ENCODE measurements around the gene CRYZ.

The CRYZ gene

DNA sequence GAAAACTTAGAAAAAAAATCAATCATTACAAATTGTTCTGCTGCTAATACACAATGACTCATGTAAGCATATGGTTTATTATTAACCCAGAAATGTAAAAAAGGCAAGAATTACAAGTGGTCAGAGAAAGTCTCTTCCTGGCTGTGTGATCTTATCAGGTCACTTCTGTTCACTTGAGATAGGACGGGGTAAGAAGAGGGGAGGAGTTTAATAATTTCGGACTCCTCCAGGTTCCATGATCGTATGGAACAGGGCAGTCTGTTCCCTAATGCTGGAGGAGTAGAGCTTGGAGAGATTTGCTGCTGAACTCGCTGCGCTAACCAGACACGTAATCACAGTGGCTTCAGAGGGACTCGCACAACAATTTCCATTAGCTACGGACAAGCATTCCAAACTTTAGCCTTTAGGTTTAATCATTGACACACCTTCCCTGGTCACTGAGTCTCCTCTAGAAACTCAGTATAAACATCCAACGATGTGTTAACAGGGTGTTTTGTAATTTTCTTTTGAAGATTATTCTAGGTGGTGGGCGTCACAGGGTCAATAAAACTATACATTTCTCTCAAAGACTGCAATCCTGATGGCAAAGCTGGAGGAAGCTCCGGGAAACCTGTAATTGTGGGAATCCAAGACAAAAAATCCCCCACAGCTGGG lies 1.3 kb downstream of the CRYZ start:
- no peak for DNase-seq (ENCODE audit: low read depth in 2 of 2)

DNA sequence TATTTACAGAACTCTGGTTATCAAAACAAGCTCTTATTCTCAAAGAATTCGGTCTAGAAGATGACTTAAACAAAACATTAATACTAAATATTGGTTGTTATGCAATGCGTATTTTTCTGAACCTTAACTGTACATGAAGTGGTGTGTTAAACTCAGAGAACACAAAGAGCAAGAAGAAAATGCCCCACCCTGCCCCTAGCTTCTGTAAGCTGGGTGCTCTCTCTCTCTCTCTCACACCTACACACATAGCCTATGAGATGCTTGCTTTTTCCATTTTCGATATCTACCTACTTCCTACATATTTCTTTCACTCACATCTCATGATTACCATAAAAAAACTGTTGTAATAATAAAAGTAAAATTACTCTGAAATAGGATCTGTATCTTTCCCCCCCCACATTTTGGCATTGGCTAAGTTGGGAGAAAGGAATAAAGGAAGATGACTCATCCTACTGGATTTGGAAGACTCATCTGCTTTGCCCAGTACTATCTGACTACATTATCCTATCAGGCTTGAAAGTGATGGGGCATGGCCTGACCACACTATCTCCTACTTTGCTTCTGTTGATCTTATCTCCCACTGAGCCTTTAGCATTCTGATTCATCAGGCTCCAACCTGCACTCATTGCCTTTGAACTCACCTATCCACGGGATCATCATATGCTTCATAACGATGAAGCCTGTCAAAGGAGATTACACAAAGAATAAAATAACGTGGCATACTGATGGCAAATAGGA lies 2.9 kb downstream of the CRYZ start:
- no peak for DNase-seq (ENCODE audit: low read depth in 2 of 2)

- no peak for DNase-seq (ENCODE audit: low read depth in 2 of 2)
Measured at GRCh38 chr1:74728736-74729135, 4.1 kb downstream of the CRYZ start.

- no peak for DNase-seq (ENCODE audit: low read depth in 2 of 2)
Measured at GRCh38 chr1:74726063-74726462, 6.8 kb downstream of the CRYZ start.

DNA sequence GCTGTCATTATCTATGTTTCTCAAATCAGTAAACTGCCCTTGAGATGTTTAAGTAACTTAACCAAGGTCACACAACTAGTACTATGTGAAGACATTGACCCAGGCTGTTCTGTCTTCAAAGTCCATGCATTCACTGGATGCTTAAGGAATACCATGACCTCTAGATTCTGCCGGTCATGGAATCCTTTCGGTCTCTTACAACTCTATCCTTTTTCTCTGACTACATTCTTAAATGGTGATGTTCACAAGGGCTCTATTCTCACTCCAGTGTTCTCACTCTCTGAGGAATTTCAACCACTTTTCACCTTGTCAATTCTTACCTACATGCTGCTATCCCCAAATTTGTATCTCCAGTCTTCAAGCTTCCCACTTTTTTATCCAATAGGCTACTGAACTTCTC lies 15.2 kb downstream of the CRYZ start:
- no peak for DNase-seq (ENCODE audit: low read depth in 2 of 2)

- no peak for DNase-seq (ENCODE audit: low read depth in 2 of 2)
Measured at GRCh38 chr1:74716822-74717221, 16.0 kb downstream of the CRYZ start.

DNA sequence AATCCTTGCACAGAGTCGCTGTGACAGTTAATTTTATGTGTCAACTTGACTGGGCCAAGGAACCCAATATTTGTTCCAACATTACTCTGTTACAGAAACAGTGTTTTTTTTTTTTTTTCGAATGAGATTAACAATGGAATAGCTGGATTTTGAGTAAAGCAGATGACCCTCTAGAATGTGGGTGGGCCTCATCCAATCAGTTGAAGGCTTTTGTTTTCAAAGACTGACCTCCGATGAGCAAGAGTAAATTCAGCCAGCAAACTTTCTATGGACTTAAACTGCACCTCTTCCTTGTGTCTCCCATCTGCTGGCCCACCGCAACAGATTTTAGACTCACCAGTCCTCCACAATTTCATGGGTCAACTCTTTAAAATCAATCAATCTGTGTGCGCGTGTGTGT lies 17.0 kb downstream of the CRYZ start:
- DNase-seq (ENCODE audit: low read depth in 2 of 2), result no peak

DNA sequence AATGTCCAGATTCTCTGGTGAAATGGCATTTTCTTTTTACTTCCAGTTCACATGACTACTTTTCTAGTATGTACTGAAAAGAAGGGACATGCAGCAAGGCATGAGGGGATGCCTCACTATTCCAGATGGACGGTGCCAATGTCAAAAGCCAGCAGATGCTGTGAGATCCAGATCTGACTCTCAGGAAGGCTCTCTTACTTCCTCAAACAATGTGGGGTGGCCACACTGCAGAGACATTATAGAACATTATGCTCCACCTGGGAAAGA lies 17.7 kb downstream of the CRYZ start:
- no peak for DNase-seq (ENCODE audit: low read depth in 2 of 2)

DNA sequence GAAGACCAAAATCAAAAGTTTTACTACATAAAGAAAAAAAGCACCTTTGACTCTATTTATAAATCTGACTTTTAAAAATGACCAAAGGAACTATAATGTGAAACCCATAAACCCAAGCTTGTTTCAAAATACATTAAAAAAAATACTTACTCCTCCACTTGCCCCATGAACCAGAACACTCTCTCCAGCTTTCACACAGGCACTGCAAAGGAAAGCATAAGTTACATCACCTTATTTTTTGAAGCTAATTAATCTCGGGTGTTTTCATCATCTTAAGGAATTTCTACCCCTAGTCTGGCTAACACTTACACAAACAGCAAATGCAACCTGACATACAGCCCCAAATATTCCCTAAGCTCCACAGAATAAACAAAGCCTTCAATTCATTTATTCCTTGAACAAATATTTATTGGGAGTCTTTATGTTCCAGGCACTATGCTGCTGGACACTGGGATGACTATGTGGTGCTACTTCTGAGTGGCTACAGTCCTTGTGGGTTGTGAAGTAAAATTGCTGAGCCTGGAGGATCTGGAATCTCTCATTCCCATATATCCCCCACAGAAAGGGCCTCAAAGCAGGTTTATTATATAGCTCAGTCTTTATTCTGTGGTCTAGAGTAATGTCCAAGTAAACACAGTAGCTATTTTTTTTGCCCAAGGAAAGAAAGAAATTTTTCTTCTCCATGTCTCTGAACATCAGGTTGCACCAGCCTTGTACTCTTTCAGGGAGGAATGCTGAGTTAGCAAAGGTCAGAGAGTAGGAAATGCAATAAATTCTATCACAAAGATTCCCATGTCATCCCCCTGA lies 18.2 kb downstream of the CRYZ start:
- DNase-seq (ENCODE audit: low read depth in 2 of 2), result no peak

GRCh38 chr1:74713849-74714248 lies 19.0 kb downstream of the CRYZ start:
- DNase-seq (ENCODE audit: low read depth in 2 of 2), result no peak

DNA sequence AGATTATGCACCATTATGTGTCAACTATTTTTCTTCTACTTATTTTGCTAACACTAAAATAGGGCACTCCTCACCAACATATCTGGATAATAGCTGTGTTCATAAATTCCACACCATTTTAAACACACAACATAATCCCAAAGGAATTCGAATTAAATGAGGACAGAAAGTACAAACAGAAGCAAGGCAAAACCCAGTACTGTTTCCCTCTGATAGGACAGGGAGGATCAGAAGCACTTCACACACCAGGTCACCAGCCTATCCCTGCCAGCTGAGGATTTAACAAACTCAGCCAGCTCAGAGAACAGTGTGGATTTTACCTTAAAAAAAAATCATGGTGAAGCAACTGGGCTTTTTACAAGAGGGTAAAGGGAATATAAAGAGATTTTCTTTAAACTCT lies 20.0 kb downstream of the CRYZ start:
- no peak for DNase-seq (ENCODE audit: low read depth in 2 of 2)

DNA sequence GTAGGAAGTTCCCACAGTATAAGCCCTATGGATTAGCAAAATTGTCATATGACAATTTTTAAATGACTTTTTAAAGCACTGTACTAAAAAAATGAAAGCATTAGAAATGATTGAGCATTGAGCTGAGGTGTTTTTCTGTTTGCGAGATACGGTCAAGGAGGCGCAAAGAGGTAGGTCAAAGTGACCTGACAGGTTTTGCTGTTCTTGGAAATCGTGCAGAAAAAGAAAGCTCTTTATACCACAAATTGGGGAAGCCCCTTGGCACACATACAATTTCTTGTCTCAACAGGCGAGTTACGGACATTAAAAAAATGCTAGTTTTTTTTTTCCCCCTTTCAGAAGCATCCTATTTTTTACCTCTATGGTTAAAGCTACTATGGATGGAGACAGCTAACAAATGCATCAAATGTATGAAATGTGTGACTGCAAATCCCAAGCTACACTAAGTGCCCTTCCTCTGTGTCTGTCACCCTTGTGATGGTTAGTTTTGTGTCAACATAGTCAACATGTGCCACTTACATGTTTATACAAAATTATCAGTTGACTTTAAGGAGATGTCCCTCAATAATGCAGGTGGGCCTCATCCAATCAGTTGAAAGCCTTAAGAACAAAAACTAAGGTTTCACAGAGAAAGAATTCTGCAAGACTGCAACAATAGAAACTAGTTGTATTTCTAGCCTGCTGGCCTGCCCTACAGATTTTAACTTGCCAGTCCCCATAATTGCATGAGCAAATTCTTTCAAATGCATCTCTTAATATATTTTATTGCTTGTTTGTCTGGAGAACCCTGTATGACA lies 29.3 kb downstream of the CRYZ start:
- DNase-seq (ENCODE audit: low read depth in 2 of 2), result no peak

GRCh38 chr1:74699331-74699730 lies 33.5 kb downstream of the CRYZ start:
- no peak for DNase-seq (ENCODE audit: low read depth in 2 of 2)

DNA sequence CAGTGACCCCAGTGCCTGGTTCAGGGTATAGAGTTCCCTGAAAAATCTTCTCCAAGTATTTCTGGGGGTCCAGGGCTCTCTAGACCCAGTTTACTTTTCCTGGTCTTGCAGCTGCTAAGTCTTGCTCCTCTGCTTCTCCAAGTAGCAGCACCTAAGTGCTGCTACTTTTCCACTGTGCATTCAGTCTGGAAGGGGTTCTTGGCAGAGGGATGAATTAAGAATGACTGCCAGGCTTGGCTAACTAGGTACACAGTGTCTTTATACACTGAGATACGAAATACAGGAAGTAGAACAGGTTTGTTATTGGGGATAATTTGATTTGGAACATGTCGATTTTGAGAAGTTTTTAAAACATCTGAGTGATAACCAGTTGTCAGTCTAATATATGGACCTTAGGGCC lies 35.0 kb downstream of the CRYZ start:
- DNase-seq (ENCODE audit: low read depth in 2 of 2), result no peak

- DNase-seq (ENCODE audit: low read depth in 2 of 2), result no peak
Measured at GRCh38 chr1:74693473-74693872, 39.4 kb downstream of the CRYZ start.

- no peak for DNase-seq (ENCODE audit: low read depth in 2 of 2)
Measured at GRCh38 chr1:74690909-74691308, 41.9 kb downstream of the CRYZ start.

DNA sequence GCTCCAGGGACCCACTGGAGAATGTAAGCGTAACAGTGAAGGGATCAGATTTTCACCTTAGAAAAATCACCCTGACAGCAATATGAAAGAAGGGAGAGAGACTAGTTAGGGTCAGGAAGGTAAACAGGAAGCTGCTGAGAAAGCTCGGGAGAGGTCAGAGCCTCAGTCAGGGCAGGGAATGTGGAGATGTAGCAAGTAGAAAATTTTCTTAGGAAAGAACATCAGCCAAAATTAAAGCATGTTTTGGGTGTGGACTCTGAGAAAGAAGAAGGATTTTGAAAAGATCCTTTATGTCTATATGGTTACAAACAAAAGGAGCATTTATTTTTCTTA lies 42.5 kb downstream of the CRYZ start:
- no peak for DNase-seq (ENCODE audit: low read depth in 2 of 2)

GRCh38 chr1:74689621-74690363 lies 43.1 kb downstream of the CRYZ start:
- DNase-seq (ENCODE audit: low read depth in 2 of 2), result peak in 1 of 2 donors; percentile 33

DNA sequence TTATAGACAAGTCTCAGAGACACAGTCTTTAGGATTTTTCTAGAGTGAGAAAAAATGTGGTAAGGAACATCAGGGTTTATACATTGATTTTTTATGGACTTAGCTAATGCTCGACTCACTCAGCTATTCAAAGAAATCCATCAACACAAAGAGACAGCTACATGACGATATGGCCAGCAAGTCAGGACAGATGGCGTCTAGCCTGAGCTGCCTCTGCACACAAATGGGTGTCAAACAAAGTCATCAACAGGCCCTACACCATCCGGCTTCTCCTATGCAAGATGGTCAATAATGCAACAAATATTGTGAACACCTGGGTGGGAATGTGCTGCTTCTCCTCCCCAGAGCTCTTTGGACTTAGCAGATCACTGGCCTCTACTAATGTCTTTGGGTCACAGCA lies 45.9 kb downstream of the CRYZ start:
- no peak for DNase-seq (ENCODE audit: low read depth in 2 of 2)

- no peak for DNase-seq (ENCODE audit: low read depth in 2 of 2)
Measured at GRCh38 chr1:74684301-74684700, 48.5 kb downstream of the CRYZ start.

- no peak for DNase-seq (ENCODE audit: low read depth in 2 of 2)
Measured at GRCh38 chr1:74683656-74684055, 49.2 kb downstream of the CRYZ start.

GRCh38 chr1:74681851-74682250 lies 51.0 kb downstream of the CRYZ start:
- DNase-seq (ENCODE audit: low read depth in 2 of 2), result no peak

All from activated CD4-positive, alpha-beta T cell treated with anti-CD3 and anti-CD28 coated beads for 24 hours (primary cell).